Measurements from ENCODE around the gene STUM. TPM values are rescaled to one million over a fixed set of nuclear protein-coding genes. Genes with fewer than 3 reads are reported as not detected.

The STUM gene
- total and polyA plus RNA-seq, 7 donors, result under 0.01 to 16.9 (median 7.2) TPM

DNA sequence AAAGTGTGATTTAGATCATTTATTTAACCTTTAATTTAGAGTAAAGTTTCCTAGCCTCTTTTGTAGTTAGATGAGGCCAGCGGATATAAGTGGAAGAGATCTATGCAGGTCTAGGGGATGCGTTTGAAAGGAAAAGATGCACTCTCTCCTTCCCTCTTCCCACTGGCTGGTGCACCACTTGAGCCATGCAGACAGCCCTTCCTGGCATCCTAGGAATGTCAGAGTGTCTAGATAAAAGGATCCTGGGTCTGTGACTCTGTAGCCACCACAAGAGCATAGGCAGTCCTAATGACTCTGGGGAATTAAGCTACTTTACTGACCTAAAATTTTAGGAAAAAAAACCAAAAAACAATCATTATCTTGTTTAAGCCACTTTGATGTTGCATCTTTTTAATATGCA is 16.0 kb upstream of the STUM start:
- Histone ChIP-seq H3K27me3 (peaks cover 0 to 3% (median 0%) of the 10 kb centered on the region in 3 donors), H3K4me1 (no peaks in the 10 kb centered on the region), H3K36me3 (no peaks in the 10 kb centered on the region), H3K9me3 (no peaks in the 10 kb centered on the region), H3K4me3 (no peak overlapping the region), H3K27ac (no peak overlapping the region)
- intact Hi-C loops (cut with DNase I), result no loop called here
- WGBS, 2 donors, result 87 to 98% methylated on average over 2 of the region's 2 CpGs
- DNase-seq, result no peak
- TF ChIP-seq POLR2AphosphoS5 (IDR thresholded peaks at IDR 0.05) (no peak), EP300 (IDR thresholded peaks at IDR 0.05) (no peak), POLR2A (IDR thresholded peaks at IDR 0.05) (no peak)
- TF ChIP-seq, protein P1, sequence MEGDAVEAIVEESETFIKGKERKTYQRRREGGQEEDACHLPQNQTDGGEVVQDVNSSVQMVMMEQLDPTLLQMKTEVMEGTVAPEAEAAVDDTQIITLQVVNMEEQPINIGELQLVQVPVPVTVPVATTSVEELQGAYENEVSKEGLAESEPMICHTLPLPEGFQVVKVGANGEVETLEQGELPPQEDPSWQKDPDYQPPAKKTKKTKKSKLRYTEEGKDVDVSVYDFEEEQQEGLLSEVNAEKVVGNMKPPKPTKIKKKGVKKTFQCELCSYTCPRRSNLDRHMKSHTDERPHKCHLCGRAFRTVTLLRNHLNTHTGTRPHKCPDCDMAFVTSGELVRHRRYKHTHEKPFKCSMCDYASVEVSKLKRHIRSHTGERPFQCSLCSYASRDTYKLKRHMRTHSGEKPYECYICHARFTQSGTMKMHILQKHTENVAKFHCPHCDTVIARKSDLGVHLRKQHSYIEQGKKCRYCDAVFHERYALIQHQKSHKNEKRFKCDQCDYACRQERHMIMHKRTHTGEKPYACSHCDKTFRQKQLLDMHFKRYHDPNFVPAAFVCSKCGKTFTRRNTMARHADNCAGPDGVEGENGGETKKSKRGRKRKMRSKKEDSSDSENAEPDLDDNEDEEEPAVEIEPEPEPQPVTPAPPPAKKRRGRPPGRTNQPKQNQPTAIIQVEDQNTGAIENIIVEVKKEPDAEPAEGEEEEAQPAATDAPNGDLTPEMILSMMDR (IDR thresholded peaks at IDR 0.05), result no peak

DNA sequence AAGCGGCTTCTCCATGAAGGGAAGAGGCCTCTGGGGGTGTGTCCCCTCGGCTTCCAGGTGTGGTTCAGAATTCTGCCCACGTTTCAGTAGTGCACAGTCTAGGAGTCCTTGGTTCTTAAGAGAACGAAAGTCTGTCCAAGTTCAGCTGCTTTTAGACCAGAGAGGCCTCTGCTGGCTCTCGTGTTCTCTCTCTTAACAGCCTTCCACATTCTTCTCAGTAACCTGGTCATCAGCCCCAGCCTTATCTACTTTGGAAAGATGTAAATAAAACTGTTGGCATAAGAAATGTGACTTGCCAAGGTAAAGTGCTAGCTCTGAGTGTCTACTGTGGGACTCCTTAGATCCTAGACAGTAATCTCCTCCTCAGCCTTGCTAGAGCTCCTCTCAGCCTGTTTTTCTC is 15.3 kb upstream of the STUM start:
- TF ChIP-seq POLR2AphosphoS5 (IDR thresholded peaks at IDR 0.05) (no peak), EP300 (IDR thresholded peaks at IDR 0.05) (no peak), POLR2A (IDR thresholded peaks at IDR 0.05) (no peak)
- TF ChIP-seq, protein P1 (IDR thresholded peaks at IDR 0.05), result no peak
- Histone ChIP-seq H3K27me3 (peaks cover 0 to 3% (median 0%) of the 10 kb centered on the region in 3 donors), H3K9me3 (no peaks in the 10 kb centered on the region), H3K36me3 (no peaks in the 10 kb centered on the region), H3K4me3 (no peak overlapping the region), H3K27ac (no peak overlapping the region), H3K4me1 (no peaks in the 10 kb centered on the region)
- no peak for DNase-seq
- intact Hi-C loops (cut with DNase I), result no loop called here
- 32 to 65% methylated on average over 5 of the region's 5 CpGs for WGBS, 2 donors

DNA sequence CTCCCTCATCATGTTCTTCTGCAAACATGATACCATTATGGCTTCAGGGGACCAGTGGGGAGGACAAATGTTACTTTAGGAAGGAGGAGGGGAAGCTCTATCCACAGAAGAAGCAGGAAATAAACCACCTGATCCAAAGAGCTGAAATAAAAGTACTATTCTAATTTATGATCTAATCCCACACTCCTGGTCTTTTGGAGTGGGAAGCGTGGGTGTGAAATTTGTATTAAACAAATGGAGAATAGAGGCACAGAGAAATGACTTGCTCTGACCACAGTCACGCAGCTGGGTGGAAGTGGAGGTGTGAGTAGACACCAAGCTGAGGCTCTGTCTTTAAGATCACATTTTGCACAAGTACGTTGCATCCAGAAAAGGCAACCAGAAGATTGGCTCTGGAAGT is 14.5 kb upstream of the STUM start:
- WGBS, 2 donors, result 91% methylated on average over 3 of the region's 3 CpGs
- no peak for TF ChIP-seq POLR2AphosphoS5 (IDR thresholded peaks at IDR 0.05)
- TF ChIP-seq, protein P1 (IDR thresholded peaks at IDR 0.05), result no peak
- Histone ChIP-seq H3K9me3 (no peaks in the 10 kb centered on the region), H3K4me3 (no peak overlapping the region), H3K27ac (no peak overlapping the region), H3K36me3 (no peaks in the 10 kb centered on the region), H3K4me1 (no peaks in the 10 kb centered on the region), H3K27me3 (no peaks in the 10 kb centered on the region)
- intact Hi-C loops (cut with DNase I), result no loop called here
- no peak for DNase-seq

DNA sequence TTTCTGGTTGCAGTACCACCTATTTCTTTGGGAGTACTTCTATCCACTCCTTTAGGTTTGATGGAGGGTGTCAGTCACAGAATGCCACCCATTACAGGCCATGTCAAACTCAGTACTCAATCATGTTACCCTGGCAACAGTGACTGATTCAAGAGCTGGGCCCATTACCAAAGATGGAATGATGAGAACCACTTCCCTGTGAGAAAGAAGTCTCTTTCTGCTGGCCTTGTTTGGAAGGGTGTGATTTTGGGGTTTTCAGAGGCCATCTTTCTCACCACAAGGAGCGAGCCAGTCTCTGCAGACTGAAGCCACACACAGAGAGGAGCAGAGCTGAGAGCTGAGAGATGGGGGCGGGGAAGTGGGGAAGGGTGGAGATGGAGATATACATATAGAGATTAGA is 13.9 kb upstream of the STUM start:
- 95 to 97% methylated on average over 2 of the region's 2 CpGs for WGBS, 2 donors
- Histone ChIP-seq H3K36me3 (no peaks in the 10 kb centered on the region), H3K27ac (no peak overlapping the region), H3K4me3 (no peak overlapping the region), H3K27me3 (no peaks in the 10 kb centered on the region), H3K4me1 (no peaks in the 10 kb centered on the region), H3K9me3 (no peaks in the 10 kb centered on the region)
- TF ChIP-seq POLR2A (IDR thresholded peaks at IDR 0.05) (no peak), POLR2AphosphoS5 (IDR thresholded peaks at IDR 0.05) (no peak), EP300 (IDR thresholded peaks at IDR 0.05) (no peak)
- TF ChIP-seq, protein P1 (IDR thresholded peaks at IDR 0.05), result no peak
- intact Hi-C loops (cut with DNase I), result no loop called here
- DNase-seq, result no peak

DNA sequence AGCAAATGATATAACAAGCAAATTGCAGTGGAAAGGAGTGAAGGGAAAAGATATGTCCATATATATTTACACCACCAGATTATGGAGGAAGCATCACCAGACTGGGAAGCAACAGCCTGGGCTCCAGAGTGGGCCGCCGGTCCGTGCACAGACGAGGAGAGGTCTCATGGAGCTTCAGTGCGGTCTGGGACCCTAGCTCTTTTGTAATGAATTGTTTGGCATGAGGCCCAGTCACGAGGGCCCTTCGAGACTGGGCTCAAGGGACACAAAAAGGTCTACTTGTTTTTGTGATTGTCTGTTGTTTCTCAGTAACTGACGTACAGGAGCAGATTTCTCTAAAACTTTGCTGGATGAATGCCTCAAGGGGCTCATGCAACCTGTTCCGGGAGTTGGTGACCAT is 12.9 kb upstream of the STUM start:
- Histone ChIP-seq H3K4me1 (no peaks in the 10 kb centered on the region), H3K9me3 (no peaks in the 10 kb centered on the region), H3K27ac (no peak overlapping the region), H3K27me3 (no peaks in the 10 kb centered on the region), H3K36me3 (no peaks in the 10 kb centered on the region), H3K4me3 (no peak overlapping the region)
- 89 to 90% methylated on average over 9 of the region's 9 CpGs for WGBS, 2 donors
- intact Hi-C loops (cut with DNase I), result no loop called here
- no peak for DNase-seq
- TF ChIP-seq, protein P1 (IDR thresholded peaks at IDR 0.05), result no peak
